Astrocyte (in vitro differentiated cells and primary cell): ENCODE data around the gene CDH23.

Experiments used
- CTCF ChIP-seq: IDR thresholded peaks from 2 replicates; pipeline ENCODE4 v1.5.1; 2011; ENCODE audit warnings: low read depth, mild to moderate bottlenecking, inconsistent platforms, low read length, moderate library complexity; ENCODE audit not compliant: insufficient read depth
- EZH2 ChIP-seq: IDR thresholded peaks from 2 replicates; pipeline ENCODE4 v1.6.1; 2012; ENCODE audit warnings: mild to moderate bottlenecking, low read length, inconsistent platforms; ENCODE audit not compliant: insufficient read depth

GRCh38 chr10:71811351-71811750 is 414.6 kb downstream of the CDH23 start:
- TF ChIP-seq CTCF (no peak), EZH2 (no peak)
